Measurements from ENCODE around the gene CLSTN1.
"Not testable (repeated sequence)": the region's sequence is repeated elsewhere in the genome, so short reads cannot be mapped to it uniquely, and the experiment has no call there.

The CLSTN1 gene

DNA sequence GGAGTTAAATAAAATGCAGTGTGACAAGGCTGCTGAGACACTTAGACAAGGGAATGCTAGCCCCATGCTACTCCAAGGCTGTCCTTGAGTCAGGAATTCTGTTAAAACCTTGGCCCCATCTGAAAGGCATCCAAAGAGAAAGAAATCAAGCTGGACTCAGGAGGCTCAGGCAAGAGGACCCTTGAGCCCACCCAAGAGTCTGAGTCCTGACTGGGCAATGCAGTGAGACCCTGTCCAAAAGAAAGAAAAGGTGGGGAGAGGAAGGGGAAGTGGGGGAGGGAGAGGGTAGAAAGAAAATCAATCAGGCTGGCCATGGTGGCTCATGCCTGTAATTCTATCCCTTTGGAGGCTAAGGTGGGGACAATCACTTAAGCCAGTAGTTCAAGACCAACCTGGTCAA lies 26.7 kb downstream of the CLSTN1 start:
- no peak for DNase-seq (ENCODE audit: low read depth)

DNA sequence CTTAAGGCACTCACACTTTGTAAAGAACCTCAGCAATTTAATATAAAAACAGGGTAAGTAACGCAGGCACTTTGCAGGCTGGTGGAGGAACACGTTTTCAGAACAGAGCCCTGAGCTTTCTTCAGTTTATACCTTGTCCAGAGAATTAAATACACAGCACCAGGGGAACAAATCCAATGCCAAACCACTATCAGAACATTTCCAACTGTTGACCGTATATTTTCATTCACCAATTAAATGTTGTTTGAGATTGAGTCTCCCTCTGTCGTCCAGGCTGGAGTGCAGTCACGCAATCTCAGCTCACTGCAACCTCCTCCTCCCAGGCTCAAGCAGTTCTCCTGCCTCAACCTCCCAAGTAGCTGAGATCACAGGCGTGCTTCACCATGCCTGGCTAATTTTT lies 29.7 kb downstream of the CLSTN1 start:
- DNase-seq (ENCODE audit: low read depth), result no peak

DNA sequence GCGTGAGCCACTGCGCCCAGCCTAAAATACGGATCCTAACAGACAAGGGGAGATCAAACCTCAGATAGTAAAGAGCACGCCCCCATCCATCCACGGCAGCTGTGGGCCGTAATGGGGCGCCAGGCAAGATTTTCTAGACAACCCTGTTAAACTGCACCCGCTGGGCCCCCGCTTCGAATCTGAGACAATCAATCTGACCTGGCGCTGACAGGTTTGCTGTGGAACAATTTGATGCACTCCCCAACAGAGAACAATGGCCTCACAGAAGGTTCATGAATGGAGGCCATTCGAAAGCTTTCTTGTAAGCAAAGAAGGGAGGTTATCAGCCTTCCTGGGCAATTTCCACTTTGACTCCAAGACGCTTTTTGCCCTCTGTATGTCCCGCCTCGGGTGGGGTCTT lies 30.5 kb downstream of the CLSTN1 start:
- DNase-seq (ENCODE audit: low read depth), result no peak

DNA sequence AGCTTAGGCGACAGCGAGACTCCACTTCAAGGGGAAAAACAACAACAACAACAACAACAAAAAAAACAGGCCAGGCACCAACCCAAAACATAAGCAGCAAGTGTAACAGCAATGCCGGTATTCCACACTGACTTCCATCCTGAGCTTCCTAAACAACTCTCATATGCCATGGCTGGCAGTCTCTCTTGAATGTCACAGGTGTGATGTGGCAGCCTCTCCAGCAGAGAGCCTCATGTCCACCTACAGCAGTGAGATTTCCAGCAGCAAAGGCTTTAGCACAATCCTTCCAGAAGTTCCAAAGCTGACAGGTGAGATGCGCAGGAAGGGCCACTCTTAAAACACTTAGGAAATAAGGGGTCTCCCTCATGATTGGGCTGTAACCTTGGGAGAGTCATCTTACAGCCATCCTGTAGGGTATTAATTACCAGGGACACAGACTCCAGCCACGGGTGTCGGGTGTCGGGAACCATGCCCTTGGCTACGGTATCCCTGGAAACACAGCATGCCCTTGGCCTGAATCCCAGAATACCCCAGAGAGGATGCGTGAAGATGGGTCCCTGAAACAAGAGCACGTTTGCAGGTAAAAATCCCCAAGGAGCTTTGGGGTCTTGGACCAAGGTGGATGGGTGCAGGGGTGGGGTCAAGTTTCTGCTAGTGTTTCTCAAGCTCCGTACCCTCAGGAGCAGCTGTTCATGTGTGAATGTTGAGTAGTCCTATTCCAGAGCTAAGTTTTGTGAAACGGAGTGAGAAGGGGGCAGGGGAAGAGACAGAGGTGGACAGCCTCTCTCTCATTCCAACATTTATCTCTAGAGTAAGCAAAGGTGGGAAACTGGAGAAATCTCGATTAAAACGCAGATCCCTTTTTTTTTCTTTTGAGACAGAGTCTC lies 31.4 kb downstream of the CLSTN1 start:
- DNase-seq (ENCODE audit: low read depth), result no peak

DNA sequence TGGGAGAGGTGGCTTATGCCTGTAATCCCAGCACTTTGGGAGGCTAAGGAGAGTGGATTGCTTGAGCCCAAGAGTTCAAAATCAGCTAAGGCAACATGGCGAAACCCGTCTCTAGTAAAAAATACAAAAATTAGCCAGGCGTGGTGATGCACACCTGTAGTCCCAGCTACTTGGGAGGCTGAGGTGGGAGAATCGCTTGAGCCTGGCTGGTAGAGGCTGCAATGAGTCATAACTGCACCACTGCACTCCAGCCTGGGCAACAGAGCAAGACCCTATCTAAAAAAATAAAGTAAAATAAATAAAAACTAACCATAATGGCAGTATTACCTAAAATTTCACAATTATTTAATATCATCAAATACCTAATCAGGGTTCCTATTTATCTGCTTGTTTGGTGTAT lies 34.1 kb downstream of the CLSTN1 start:
- DNase-seq (ENCODE audit: low read depth), result not testable (repeated sequence)

DNA sequence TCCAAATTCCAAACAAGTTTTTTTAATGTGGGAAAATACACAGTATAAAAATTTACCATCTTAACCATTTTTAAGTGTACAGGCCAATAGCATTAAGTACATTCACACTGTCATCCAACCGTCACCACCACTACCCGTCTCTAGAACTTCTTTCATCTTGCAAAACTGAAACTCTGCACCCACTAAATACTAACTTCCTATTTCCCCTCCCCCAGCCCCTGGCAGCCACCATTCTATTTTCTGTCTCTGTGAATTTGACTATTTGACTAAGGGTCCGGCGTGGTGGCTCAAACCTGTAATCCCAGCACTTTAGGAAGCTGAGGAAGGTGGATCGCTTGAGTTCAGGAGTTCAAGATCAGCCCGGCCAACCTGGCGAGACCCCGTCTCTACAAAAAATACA lies 36.1 kb downstream of the CLSTN1 start:
- DNase-seq (ENCODE audit: low read depth), result no peak

DNA sequence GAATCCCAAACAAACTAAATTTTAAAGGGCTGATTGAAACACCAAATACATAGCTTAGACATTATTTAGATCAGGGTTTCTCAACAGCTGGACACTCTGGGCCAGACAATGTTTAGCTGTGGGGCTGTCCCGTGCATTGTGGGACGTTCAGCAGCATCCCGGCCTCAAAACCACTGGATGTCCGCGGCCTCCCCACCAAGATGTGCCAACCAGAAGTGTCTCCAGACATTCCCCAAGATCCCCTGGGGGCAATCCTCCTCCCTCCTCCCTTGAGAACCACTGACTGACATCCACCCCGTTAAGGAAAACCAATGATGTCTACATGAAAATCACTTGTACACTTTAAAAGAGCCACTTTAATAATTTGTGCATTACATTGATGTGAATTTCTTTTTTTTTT lies 38.4 kb downstream of the CLSTN1 start:
- DNase-seq (ENCODE audit: low read depth), result no peak

DNA sequence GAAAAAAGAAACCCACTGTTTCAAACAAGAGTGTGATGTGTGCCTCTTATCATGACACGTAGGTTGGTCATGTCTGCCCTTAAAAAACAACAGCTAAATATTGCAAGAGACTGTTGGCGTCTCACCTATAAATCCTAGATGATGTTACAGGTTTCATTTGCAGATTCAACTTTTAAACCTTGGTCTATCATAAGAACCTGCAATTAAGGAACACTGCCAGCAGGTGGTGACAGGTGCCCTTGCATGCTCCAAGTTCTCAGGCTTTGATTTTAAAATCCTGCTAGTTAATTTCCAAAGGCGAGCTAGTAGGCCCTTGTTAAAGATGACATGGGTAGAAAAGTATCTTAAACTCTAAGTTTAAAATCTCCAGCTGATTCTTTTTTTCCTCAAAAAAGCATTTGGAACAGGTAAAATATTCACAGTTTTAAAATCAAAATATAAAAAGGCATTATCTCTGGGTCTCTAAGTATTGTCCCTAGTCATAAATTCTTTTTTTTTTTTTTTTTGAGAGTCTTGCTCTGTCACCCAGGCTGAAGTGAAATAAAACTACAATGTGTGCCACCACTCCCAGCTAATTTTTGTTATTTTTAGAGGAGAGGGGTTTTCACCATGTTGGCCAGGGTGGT lies 39.1 kb downstream of the CLSTN1 start:
- DNase-seq (ENCODE audit: low read depth), result no peak

DNA sequence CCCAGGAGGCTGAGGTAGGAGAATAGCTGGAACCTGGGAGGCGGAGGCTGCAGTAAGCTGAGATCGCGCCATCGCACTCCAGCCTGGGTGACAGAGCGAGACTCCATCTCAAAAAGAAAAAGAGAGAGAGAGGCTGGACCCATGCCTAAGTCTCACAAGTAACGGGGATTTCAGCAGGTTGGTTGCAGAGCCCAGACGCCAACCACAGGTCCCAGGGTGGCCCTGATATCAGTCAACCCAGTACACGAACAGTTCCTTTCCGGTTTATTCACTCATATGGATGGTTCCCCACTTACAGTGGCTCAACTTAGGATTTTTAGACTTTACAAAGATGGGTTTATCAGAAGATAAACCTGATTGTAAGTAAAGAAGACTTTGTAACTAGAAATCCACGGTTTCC lies 40.9 kb downstream of the CLSTN1 start:
- DNase-seq (ENCODE audit: low read depth), result no peak

DNA sequence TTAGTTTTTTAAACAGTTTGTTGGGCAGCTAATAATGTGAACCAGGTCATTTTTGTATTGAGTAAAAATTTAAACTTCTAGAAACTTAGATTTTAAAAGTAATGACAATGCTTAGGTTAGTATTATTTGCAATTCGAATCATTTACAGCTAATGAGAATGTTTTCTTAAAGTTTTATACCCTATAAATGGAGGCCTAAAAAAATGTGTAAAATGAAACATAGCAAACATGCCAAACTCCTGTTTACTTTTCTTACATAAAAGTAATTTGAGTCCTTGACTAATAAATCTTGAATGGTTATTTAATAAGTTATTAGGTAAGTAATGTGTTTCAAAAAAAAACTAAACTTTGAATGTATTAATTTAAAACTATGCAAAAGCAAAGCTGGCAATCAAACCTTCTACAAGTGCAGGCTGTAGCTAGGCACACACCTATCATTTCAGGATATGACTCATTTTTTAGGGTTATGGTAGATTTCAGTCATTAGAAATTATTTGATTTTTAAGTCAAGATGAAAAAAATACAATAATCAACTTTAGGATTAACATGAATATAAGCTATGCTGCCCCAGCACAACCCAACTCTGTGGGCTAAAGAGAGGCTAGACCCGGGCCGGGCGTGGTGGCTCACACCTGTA lies 41.5 kb downstream of the CLSTN1 start:
- DNase-seq (ENCODE audit: low read depth), result no peak

DNA sequence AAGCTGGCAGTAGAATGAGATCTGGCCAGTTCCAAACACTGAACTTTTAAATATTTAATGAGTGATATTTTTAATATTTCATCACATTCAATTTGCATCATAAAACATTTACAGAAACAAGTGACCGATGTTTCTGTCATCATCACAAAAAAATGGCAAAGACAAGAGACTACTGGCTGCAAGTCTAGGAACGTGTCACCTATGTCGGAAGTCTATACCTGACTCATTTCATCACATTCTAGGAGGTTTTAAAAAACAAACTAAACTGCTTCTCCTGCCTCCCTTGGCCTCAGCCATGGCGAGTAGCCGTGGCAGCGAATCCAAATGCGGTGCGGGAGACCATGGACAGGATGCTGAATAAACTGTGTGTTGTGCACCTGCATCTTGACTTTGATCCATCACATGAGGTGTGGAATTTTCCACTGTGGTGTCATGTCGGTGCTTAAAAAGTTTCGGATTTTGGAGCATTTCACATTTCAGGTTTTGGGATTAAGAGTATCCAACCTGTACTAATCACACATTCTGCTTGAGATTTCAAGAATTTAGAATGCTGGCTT lies 43.1 kb downstream of the CLSTN1 start:
- no peak for DNase-seq (ENCODE audit: low read depth)

DNA sequence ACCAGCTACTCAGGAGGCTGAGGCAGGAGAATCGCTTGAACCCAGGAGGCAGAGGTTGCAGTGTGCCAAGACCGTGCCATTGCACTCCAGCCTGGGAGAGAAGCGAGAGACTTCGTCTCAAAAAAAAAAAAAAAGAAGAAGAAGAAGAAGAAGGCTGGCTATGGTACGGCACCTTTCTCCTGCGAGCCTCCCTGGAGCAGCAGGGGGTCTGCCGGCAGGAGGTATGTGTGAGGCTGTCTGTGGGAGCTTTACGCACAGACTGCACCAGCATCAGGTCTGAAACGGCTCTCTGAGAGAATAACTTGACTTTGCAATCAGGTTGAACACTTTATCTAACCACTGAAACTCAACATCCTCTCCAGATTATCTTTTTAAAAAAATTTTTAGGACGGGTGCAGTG lies 44.9 kb downstream of the CLSTN1 start:
- DNase-seq (ENCODE audit: low read depth), result no peak

DNA sequence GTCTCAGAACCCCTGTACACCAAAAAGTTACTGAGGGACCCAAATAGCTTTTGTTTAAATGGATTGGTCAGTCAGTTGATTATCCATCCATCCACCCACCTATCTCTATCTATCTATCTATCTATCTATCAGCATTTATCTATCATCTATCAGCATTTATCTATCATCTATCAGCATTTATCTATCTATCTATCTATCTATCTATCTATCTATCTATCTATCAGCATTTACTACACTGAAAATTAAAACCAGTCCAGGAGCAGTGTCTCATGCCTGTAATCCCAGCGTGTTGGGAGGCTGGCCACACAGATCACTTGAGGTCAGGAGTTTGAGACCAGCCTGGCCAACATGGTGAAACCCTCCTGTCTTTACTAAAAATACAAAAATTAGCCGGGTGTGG lies 47.1 kb downstream of the CLSTN1 start:
- DNase-seq (ENCODE audit: low read depth), result no peak

DNA sequence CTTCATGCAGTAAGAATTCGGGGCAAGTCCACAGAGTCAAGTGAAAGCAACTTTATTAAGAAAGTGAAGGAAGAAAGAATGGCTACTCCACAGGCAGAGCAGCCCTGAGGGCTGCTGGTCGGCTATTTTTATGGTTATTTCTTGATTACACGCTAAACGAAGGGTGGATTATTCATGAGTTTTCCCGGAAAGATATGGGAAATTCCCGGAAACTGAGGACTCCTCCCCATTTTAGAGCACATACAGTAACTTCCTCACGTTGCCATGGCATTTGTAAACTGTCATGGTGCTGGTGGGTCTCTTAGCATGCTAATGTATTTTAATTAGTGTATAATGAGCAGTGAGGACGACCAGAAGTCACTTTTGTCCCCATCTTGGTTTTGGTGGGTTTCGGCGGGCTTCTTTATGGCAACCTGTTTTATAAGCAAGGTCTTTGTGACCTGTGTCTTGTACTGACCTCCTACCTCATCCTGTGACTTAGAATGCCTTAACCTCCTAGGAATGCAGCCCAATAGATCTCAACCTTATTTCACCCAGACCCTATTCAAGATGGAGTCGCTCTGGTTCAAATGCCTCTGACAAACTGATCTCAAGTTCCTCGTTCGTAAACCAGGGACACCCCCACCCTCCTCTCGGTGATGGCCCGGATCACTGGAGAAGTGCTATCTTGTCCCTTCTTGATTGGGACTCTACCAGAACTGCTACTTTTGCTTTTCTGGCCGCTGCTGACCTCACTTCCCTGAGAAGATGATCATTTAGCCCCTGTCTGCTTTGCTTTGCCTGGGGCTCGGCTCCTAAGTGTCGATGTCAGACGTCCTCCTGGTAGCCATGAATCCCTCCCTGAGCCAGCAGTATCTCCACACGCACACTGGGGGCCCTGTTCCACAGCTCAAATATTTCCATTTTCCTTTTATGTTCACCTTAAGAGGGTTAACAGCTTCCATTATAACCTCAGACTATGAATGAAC lies 48.8 kb downstream of the CLSTN1 start:
- DNase-seq (ENCODE audit: low read depth), result no peak

DNA sequence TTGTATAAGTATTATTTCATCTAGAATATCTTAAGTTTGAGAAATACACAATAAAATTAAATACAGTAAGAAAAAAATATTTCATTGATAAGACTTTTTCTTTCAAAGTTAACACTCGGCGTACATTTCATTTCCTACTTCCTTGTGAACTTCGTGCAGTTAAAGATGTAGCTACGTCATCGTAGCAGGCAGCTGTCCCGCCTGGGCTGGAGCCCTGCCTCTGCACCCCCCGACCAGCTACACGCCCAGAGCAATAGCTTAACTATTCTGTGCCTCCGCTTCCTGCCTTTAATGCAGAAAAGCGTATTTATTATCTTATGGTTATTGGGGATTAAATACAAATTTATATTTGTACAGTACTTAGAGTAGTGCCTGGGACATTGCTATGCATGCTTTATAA lies 53.5 kb downstream of the CLSTN1 start:
- DNase-seq (ENCODE audit: low read depth), result no peak

DNA sequence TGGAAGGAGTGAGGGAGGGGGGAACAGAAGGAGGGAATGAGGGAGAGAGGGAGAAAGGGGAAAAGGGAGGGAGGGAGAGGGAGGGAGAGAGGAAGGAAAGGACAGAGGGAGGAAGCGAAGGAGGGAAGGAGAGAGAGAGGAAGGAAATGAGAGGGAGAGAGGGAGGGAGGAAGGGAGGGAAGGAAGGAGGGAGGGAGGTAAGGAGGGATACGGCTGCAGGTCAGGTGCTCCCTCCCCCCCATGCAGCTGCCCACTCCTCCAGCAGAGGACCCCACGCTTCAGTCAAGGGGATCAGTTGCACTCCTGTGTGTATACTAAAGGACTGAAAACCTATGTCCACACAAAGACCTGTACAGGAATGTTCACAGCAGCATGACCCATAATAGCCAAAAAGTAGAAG lies 54.8 kb downstream of the CLSTN1 start:
- no peak for DNase-seq (ENCODE audit: low read depth)

DNA sequence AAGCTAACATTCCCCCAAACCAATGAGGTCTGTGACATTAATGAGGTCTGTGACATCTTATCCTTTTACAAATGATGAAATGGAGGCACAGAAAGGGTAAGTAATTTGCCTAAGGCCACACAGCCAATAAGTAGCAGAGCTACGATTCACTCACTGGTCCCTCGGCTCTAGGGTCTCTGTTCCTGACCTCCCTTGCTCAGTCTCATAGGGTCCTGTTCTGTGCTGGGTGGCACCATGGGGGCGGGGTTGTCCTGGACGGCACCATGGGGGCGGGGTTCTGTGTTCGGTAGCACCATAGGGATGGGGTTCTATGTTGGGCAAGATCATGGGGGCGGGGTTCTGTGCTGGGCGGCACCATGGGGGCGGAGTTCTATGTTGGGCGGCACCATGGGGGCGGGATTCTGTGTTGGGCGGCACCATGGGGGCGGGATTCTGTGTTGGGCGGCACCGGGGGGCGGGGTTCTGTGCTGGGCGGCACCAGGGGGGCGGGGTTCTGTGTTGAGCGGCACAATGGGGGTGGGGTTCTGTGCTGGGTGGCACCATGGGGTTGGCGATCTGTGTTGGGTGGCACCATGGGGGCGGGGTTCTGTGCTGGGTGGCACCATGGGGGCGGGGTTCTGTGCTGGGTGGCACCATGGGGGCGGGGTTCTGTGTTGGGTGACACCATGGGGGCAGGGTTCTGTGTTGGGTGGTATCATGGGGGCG lies 55.6 kb downstream of the CLSTN1 start:
- no peak for DNase-seq (ENCODE audit: low read depth)

DNA sequence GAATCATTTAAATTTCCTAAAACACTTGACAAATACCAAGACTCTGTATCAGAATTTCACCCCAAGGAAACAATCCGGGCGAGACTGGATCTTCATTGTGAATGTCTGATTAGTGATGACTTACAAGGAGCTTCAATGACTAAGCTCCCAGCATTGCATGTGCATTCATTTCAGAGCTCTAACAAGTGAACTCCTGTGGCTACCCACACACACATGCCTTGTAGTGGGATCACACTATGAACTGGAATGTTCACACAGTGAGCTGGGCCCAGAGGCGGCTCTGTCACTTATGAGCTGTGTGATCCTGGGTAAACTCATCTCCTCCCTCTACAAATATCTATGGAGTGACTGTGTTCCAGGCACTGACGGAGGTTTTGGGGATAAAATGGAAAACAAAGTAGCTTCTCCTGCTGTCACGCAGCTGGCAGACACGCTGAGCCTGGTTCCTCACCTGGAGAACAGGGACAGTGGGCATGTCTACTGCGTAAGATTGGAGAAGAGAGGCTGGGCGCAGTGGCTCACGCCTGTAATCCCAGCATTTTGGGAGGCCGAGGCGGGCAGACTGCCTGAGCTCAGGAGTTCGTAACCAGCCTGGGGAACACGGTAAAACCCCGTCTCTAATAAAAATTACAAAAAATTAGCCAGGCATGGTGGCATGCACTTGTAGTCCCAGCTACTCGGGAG lies 56.9 kb downstream of the CLSTN1 start:
- DNase-seq (ENCODE audit: low read depth), result no peak

DNA sequence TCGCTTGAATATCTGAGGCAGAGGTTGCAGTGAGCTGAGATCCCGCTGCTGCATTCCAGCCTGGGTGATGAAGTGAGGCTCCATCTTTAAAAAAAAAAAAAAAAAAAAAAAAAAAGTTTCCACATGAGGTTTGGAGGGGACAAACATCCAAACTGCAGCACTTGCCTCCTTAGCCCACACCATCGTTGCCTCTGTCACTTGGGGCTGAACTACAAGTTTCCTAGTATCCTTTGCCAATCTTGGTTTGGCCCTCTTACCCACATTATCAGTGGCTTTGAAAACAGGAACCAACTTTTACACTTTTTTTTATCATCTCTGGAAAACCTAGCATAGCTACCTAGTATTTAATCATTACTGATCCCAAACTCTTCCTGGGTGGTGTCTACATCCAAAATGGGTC lies 59.2 kb downstream of the CLSTN1 start:
- no peak for DNase-seq (ENCODE audit: low read depth)

DNA sequence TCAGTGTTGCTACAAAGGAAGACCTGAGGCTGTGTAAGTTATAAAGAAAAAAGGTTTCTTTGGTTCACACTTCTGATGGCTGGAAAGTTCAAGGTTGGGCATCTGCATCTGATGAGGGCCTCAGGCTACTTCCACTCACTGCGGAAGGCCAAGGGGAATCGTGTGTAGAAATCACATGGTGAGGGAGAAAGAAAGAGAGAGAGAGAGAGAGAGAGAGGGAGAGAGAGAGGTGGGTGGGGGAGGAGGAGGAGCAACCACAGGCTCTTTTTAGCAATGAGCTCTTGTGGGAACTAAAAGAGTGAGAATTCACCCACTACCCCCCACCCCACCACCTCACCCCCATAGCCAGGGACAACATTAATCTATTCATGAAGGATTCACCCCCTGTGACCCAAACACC lies 59.9 kb downstream of the CLSTN1 start:
- DNase-seq (ENCODE audit: low read depth), result no peak

DNA sequence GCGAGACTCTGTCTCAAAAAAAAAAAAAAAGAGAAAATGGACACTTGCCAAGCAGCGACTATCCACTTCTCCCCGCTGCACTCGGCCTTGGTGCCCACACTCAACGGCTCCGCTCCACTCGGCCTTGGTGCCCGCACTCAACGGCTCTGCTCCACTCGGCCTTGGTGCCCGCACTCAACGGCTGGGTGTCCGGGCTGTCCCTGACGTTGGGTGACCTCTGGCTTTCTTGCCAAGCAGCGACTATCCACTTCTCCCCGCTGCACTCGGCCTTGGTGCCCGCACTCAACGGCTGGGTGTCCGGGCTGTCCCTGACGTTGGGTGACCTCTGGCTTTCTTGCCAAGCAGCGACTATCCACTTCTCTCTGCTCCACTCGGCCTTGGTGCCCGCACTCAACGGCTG lies 61.3 kb downstream of the CLSTN1 start:
- DNase-seq (ENCODE audit: low read depth), result not testable (repeated sequence)

Measured in stimulated activated CD8-positive, alpha-beta memory T cell treated with anti-CD3 and anti-CD28 coated beads, Interleukin-15, amount 100 ng/mL, for 24 hours (primary cell).